Stimulated activated naive CD8-positive, alpha-beta T cell treated with anti-CD3 and anti-CD28 coated beads, Interleukin-15, Interleukin-2, amounts not matched to agents 100 ng/mL and 50 ng/mL, for 24 hours (primary cell): ENCODE data around the gene CCDC70.
"Not testable (repeated sequence)": the region's sequence is repeated elsewhere in the genome, so short reads cannot be mapped to it uniquely, and the experiment has no call there.

Experiments used
- H3K27ac Mint-ChIP-seq: one replicate; pipeline ENCODE4 v1.8.0; 2021; ENCODE audit warnings: mild to moderate bottlenecking, mixed read lengths
- H3K27me3 Mint-ChIP-seq: one replicate; pipeline ENCODE4 v1.8.0; 2021; ENCODE audit warnings: mixed read lengths
- H3K36me3 Mint-ChIP-seq: one replicate; pipeline ENCODE4 v1.8.0; 2021; ENCODE audit warnings: low read depth, mixed read lengths
- H3K4me1 Mint-ChIP-seq: one replicate; pipeline ENCODE4 v1.8.0; 2021; ENCODE audit warnings: low read depth, mixed read lengths
- H3K4me3 Mint-ChIP-seq: one replicate; pipeline ENCODE4 v1.8.0; 2021; ENCODE audit warnings: mild to moderate bottlenecking, mixed read lengths
- H3K9me3 Mint-ChIP-seq: one replicate; pipeline ENCODE4 v1.8.0; 2021; ENCODE audit warnings: mixed read lengths

CCDC70 gene

GRCh38 chr13:51900471-51900870 is 38.7 kb downstream of the CCDC70 start:
- Mint-ChIP-seq H3K27me3 (no peaks in the 10 kb centered on the region), H3K4me3 (no peak overlapping the region), H3K27ac (no peak overlapping the region), H3K9me3 (no peaks in the 10 kb centered on the region), H3K4me1 (no peaks in the 10 kb centered on the region), H3K36me3 (no peaks in the 10 kb centered on the region)

GRCh38 chr13:51902776-51903175 is 41.0 kb downstream of the CCDC70 start:
- H3K9me3 Mint-ChIP-seq, result no peaks in the 10 kb centered on the region

GRCh38 chr13:51905787-51906186 is 44.0 kb downstream of the CCDC70 start:
- H3K27ac Mint-ChIP-seq, result no peak overlapping the region
- no peaks in the 10 kb centered on the region for H3K27me3 Mint-ChIP-seq

More at GRCh38 chr13:51902776-51903175, 41.0 kb downstream of the CCDC70 start:
- Mint-ChIP-seq H3K4me1 (peaks cover 8% of the 10 kb centered on the region), H3K27me3 (no peaks in the 10 kb centered on the region), H3K4me3 (no peak overlapping the region), H3K27ac (no peak overlapping the region), H3K36me3 (no peaks in the 10 kb centered on the region)

GRCh38 chr13:51906581-51906980 is 44.8 kb downstream of the CCDC70 start:
- Mint-ChIP-seq H3K4me1 (peaks cover 24% of the 10 kb centered on the region), H3K4me3 (no peak overlapping the region), H3K36me3 (no peaks in the 10 kb centered on the region), H3K27ac (no peak overlapping the region), H3K9me3 (no peaks in the 10 kb centered on the region), H3K27me3 (no peaks in the 10 kb centered on the region)

More at GRCh38 chr13:51905787-51906186, 44.0 kb downstream of the CCDC70 start:
- H3K9me3 Mint-ChIP-seq, result no peaks in the 10 kb centered on the region
- peaks cover 24% of the 10 kb centered on the region for H3K4me1 Mint-ChIP-seq
- H3K4me3 Mint-ChIP-seq, result no peak overlapping the region
- H3K36me3 Mint-ChIP-seq, result no peaks in the 10 kb centered on the region

GRCh38 chr13:51907040-51907732 is 45.4 kb downstream of the CCDC70 start:
- peaks cover 24% of the 10 kb centered on the region for H3K4me1 Mint-ChIP-seq
- H3K9me3 Mint-ChIP-seq, result no peaks in the 10 kb centered on the region
- no peaks in the 10 kb centered on the region for H3K27me3 Mint-ChIP-seq
- H3K4me3 Mint-ChIP-seq, result no peak overlapping the region
- no peak overlapping the region for H3K27ac Mint-ChIP-seq
- no peaks in the 10 kb centered on the region for H3K36me3 Mint-ChIP-seq

- H3K9me3 Mint-ChIP-seq, H3K27me3 Mint-ChIP-seq, H3K36me3 Mint-ChIP-seq: not testable (repeated sequence)
- peak overlapping the region; percentile 12 for H3K4me3 Mint-ChIP-seq
- peak overlapping the region; percentile 8 for H3K27ac Mint-ChIP-seq
- H3K4me1 Mint-ChIP-seq, result peaks cover 24% of the 10 kb centered on the region
These were observed 47.5 kb downstream of the CCDC70 start for GRCh38 chr13:51909265-51909664.

- Mint-ChIP-seq H3K36me3 (no peaks in the 10 kb centered on the region), H3K27me3 (no peaks in the 10 kb centered on the region), H3K9me3 (no peaks in the 10 kb centered on the region), H3K4me3 (no peak overlapping the region), H3K4me1 (peaks cover 24% of the 10 kb centered on the region), H3K27ac (peak overlapping the region; percentile 59)
These were observed 48.7 kb downstream of the CCDC70 start for GRCh38 chr13:51910508-51910907.

- Mint-ChIP-seq H3K36me3 (no peaks in the 10 kb centered on the region), H3K4me1 (peaks cover 21% of the 10 kb centered on the region), H3K27me3 (no peaks in the 10 kb centered on the region), H3K27ac (no peak overlapping the region), H3K9me3 (no peaks in the 10 kb centered on the region), H3K4me3 (no peak overlapping the region)
These were observed 50.3 kb downstream of the CCDC70 start for GRCh38 chr13:51912091-51912490.

GRCh38 chr13:51912511-51913225 is 50.9 kb downstream of the CCDC70 start:
- Mint-ChIP-seq H3K4me3 (no peak overlapping the region), H3K27me3 (no peaks in the 10 kb centered on the region), H3K36me3 (no peaks in the 10 kb centered on the region), H3K4me1 (peaks cover 15% of the 10 kb centered on the region), H3K27ac (no peak overlapping the region), H3K9me3 (no peaks in the 10 kb centered on the region)

GRCh38 chr13:51913421-51914136 is 51.8 kb downstream of the CCDC70 start:
- H3K4me1 Mint-ChIP-seq, result peaks cover 15% of the 10 kb centered on the region
- no peaks in the 10 kb centered on the region for H3K27me3 Mint-ChIP-seq
- H3K4me3 Mint-ChIP-seq, result no peak overlapping the region
- no peak overlapping the region for H3K27ac Mint-ChIP-seq
- no peaks in the 10 kb centered on the region for H3K36me3 Mint-ChIP-seq
- H3K9me3 Mint-ChIP-seq, result no peaks in the 10 kb centered on the region

GRCh38 chr13:51914137-51914493 is 52.3 kb downstream of the CCDC70 start:
- no peaks in the 10 kb centered on the region for H3K36me3 Mint-ChIP-seq
- H3K9me3 Mint-ChIP-seq, result no peaks in the 10 kb centered on the region
- peaks cover 13% of the 10 kb centered on the region for H3K4me1 Mint-ChIP-seq
- H3K27me3 Mint-ChIP-seq, result no peaks in the 10 kb centered on the region
- no peak overlapping the region for H3K4me3 Mint-ChIP-seq
- no peak overlapping the region for H3K27ac Mint-ChIP-seq
